PC-3 (cell line): ENCODE data around the gene USP9X. TPM values are rescaled to one million over a fixed set of nuclear protein-coding genes. Genes with fewer than 3 reads are reported as not detected.
A peak's percentile ranks its signal among the peaks of the same experiment; 100 is the strongest.
"Not testable (repeated sequence)": the region's sequence is repeated elsewhere in the genome, so short reads cannot be mapped to it uniquely, and the experiment has no call there.

Source experiments
- ATAC-seq: fragments of 200-7000 bp; cut with Tn5 transposase; 2 replicates; pipeline ENCODE4 v1.9.1; 2020; ENCODE audit warnings: mild to moderate bottlenecking, moderate library complexity
- BruUV-seq: library from RNA; stranded (reverse); fragments of 400-500 nt; replicated peaks from 2 replicates; lab custom pipeline; 2021; lab: Mats Ljungman, UMichigan
- CTCF ChIA-PET: fragments of 300-600 bp; sonication (Branson Sonifier 250); formaldehyde crosslinking; loops from one replicate; lab custom pipeline; 2022; ENCODE audit warnings: antibody characterized with exemption; lab: Charles Lee
- POLR2A ChIA-PET: fragments of 300-600 bp; sonication (Branson Sonifier 250); formaldehyde crosslinking; loops from one replicate; lab custom pipeline; 2022; ENCODE audit warnings: antibody characterized with exemption; ENCODE audit not compliant: unreplicated experiment; lab: Charles Lee
- DNase-seq: peaks from one replicate; pipeline ENCODE4 v3.0.0-alpha.2; 2015
- H2AFZ ChIP-seq: fragments of 300-600 bp; sonication (generic); 2 replicates; pipeline ENCODE4 v1.6.0; 2016; ENCODE audit warnings: antibody characterized with exemption, low read length
- H3F3A ChIP-seq: fragments of 300-600 bp; sonication (generic); one replicate; pipeline ENCODE4 v1.6.0; 2017; ENCODE audit warnings: antibody characterized with exemption, low read length, control low read depth, mild to moderate bottlenecking; ENCODE audit not compliant: unreplicated experiment
- H3K27ac ChIP-seq: fragments of 300-600 bp; sonication (generic); 2 replicates; pipeline ENCODE4 v1.5.1; 2016; ENCODE audit warnings: mild to moderate bottlenecking, low read length
- H3K27me3 ChIP-seq: fragments of 300-600 bp; sonication (generic); 2 replicates; pipeline ENCODE4 v1.6.1; 2016; ENCODE audit warnings: low read length, mixed read lengths
- H3K36me3 ChIP-seq: fragments of 300-600 bp; sonication (generic); 2 replicates; pipeline ENCODE4 v1.6.1; 2016; ENCODE audit warnings: low read depth, mixed run types, low read length, mixed read lengths
- H3K4me1 ChIP-seq: fragments of 300-600 bp; sonication (generic); 2 replicates; pipeline ENCODE4 v1.5.1; 2016; ENCODE audit warnings: low read length; ENCODE audit not compliant: insufficient read depth
- H3K4me2 ChIP-seq: fragments of 300-600 bp; sonication (generic); 2 replicates; pipeline ENCODE4 v1.6.0; 2016; ENCODE audit warnings: low read length
- H3K4me3 ChIP-seq: fragments of 300-600 bp; sonication (generic); 2 replicates; pipeline ENCODE4 v1.5.1; 2016; ENCODE audit warnings: mild to moderate bottlenecking, low read length, mixed read lengths
- H3K79me2 ChIP-seq: fragments of 300-600 bp; sonication (generic); 2 replicates; pipeline ENCODE4 v1.6.1; 2017; ENCODE audit warnings: low read length, mixed read lengths
- H3K9ac ChIP-seq: fragments of 300-600 bp; sonication (generic); 2 replicates; pipeline ENCODE4 v1.6.0; 2016; ENCODE audit warnings: mild to moderate bottlenecking, low read length
- H3K9me2 ChIP-seq: fragments of 300-600 bp; sonication (generic); replicated peaks from 2 replicates; pipeline ENCODE4 v1.6.1; 2016; ENCODE audit warnings: mixed run types, low read length, mixed read lengths
- H3K9me3 ChIP-seq: fragments of 300-600 bp; sonication (generic); 2 replicates; pipeline ENCODE4 v1.6.1; 2016; ENCODE audit warnings: low read length, mixed read lengths
- H4K20me1 ChIP-seq: fragments of 300-600 bp; sonication (generic); 2 replicates; pipeline ENCODE4 v1.6.1; 2016; ENCODE audit warnings: low read length, mixed read lengths
- EZH2 ChIP-seq: fragments of 300-600 bp; sonication (generic); IDR thresholded peaks from one replicate; pipeline ENCODE4 v1.6.1; 2017; ENCODE audit warnings: antibody characterized with exemption, mild to moderate bottlenecking, low read length; ENCODE audit not compliant: unreplicated experiment
- EZH2phosphoT487 ChIP-seq: fragments of 300-600 bp; sonication (generic); IDR thresholded peaks from 2 replicates; pipeline ENCODE4 v1.6.1; 2018; ENCODE audit warnings: mild to moderate bottlenecking, antibody characterized with exemption, low read length, borderline replicate concordance
- intact Hi-C: fragments of 100-400 bp; cut with micrococcal nuclease; formaldehyde crosslinking; loops from 2 replicates; pipeline ENCODE4 v1.9.0; 2023
- total RNA-seq: library from RNA; depleted of rRNA; stranded (reverse); fragments of >200 nt; gene quantifications from 2 replicates; pipeline ENCODE4 v1.2.3, GENCODE V29; 2014
- TF ChIP-seq, protein P1 (sequence below): fragments of 300-600 bp; sonication (generic); conservative IDR thresholded peaks from 2 replicates; pipeline ENCODE4 v1.5.1; 2017; ENCODE audit warnings: antibody characterized with exemption, low read depth, mild to moderate bottlenecking, low read length

USP9X gene
- total RNA-seq, 1 experiment from 2014 or later: 63.5 TPM

DNA sequence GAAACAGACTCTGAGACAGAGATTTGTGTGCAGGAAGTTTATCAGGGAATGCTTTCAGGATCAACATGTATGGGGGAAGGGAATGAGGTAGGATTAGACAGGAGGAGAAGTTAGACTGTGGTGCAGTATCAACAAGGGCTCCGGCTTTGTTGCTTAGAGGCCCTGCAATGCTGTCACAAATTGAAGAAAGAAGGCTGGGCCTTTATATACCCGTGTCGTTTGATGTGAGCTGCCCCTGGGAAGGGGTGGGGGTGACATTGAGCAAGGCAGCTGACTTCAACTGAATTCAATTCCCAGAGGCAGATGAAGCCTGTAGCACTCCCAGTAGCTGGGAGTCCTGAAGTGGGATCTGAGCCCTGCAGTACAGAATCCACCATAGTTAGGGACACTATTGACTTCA lies 29.5 kb upstream of the USP9X start:
- H3K4me2 ChIP-seq: no peak overlapping the region
- CTCF ChIA-PET: interaction anchor here (0.6 kb wide), 1 partner anchor 148 kb away, joined by 3 read pairs; no protein-coding TSS in a partner anchor
- H3F3A ChIP-seq: no peaks in the 10 kb centered on the region
- H3K27me3 ChIP-seq: no peaks in the 10 kb centered on the region
- DNase-seq: no peak
- H3K36me3 ChIP-seq: no peaks in the 10 kb centered on the region
- no peaks in the 10 kb centered on the region for H3K79me2 ChIP-seq
- no peak overlapping the region for H2AFZ ChIP-seq
- BruUV-seq: no TSS peak
- no peaks in the 10 kb centered on the region for H3K9me2 ChIP-seq
- POLR2A ChIA-PET: no interaction called here
- H3K27ac ChIP-seq: no peak overlapping the region
- no peak overlapping the region for H3K9ac ChIP-seq
- H4K20me1 ChIP-seq: no peaks in the 10 kb centered on the region
- TF ChIP-seq EZH2phosphoT487 (no peak), EZH2 (no peak)
- TF ChIP-seq, protein P1, sequence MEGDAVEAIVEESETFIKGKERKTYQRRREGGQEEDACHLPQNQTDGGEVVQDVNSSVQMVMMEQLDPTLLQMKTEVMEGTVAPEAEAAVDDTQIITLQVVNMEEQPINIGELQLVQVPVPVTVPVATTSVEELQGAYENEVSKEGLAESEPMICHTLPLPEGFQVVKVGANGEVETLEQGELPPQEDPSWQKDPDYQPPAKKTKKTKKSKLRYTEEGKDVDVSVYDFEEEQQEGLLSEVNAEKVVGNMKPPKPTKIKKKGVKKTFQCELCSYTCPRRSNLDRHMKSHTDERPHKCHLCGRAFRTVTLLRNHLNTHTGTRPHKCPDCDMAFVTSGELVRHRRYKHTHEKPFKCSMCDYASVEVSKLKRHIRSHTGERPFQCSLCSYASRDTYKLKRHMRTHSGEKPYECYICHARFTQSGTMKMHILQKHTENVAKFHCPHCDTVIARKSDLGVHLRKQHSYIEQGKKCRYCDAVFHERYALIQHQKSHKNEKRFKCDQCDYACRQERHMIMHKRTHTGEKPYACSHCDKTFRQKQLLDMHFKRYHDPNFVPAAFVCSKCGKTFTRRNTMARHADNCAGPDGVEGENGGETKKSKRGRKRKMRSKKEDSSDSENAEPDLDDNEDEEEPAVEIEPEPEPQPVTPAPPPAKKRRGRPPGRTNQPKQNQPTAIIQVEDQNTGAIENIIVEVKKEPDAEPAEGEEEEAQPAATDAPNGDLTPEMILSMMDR: no peak
- H3K4me3 ChIP-seq: no peak overlapping the region
- ATAC-seq: no peak
- intact Hi-C loops: no loop called here
- no peaks in the 10 kb centered on the region for H3K4me1 ChIP-seq
- no peaks in the 10 kb centered on the region for H3K9me3 ChIP-seq

DNA sequence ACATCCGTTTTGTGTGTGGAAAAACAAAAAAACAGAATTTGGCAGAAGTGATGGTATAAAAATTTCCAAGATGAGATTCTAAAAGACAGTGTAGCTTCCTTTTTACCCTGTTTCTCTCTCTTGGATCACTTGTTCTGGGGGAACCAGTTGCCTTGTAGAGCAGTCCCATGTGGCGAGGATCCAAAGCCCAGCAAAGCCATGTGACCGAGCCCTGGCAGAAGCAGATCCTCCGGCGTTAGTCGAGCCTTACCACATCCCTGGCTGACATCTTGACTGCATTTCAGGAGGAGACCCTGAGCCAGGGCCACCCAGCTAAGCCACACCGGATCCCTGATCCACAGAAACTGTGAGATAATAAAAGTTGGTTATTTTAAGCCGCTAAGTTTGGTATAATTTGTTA lies 22.0 kb upstream of the USP9X start:
- H4K20me1 ChIP-seq, H3K4me3 ChIP-seq, H3K36me3 ChIP-seq, intact Hi-C loops, H3K9me2 ChIP-seq, H3K9me3 ChIP-seq, BruUV-seq, H3K27me3 ChIP-seq, ATAC-seq, H3K4me1 ChIP-seq, H3K79me2 ChIP-seq, H3F3A ChIP-seq, H2AFZ ChIP-seq, H3K27ac ChIP-seq, H3K4me2 ChIP-seq, CTCF ChIA-PET, H3K9ac ChIP-seq, DNase-seq: not testable (repeated sequence)
- POLR2A ChIA-PET: interaction anchor here (0.7 kb wide), 1 partner anchor 279 kb away, joined by 3 read pairs; no protein-coding TSS in a partner anchor

DNA sequence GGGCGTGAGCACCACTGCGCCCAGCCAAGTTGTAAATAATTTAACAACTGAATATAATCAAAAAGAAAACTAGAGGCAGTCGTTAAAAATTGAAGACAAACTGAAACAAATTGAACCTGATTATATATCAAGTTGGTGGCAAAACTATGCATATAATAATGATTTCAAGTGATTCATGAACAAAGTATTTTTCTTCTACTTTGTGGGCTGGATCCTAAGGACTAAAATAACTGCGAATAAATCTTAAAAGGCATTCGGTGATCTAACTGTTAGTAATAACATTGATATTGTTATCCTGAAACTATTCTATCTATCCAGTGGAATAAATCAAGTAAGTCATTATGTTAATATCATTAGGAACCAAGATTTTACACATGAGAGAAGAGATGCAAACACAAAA lies 21.2 kb upstream of the USP9X start:
- ChIA-PET POLR2A (interaction anchor here (0.7 kb wide), 1 partner anchor 279 kb away, joined by 3 read pairs; no protein-coding TSS in a partner anchor), CTCF (no interaction called here)
- Histone ChIP-seq H3K27me3 (no peaks in the 10 kb centered on the region), H3K4me2 (peak overlapping the region; percentile 38; the same call in 1 of the 2 replicates), H3F3A (no peaks in the 10 kb centered on the region), H3K4me3 (no peak overlapping the region), H3K27ac (no peak overlapping the region), H3K36me3 (no peaks in the 10 kb centered on the region), H4K20me1 (no peaks in the 10 kb centered on the region), H3K9me3 (no peaks in the 10 kb centered on the region), H3K4me1 (no peaks in the 10 kb centered on the region), H2AFZ (peak overlapping the region; percentile 28; the same call in 1 of the 2 replicates), H3K9me2 (no peaks in the 10 kb centered on the region), H3K79me2 (no peaks in the 10 kb centered on the region), H3K9ac (no peak overlapping the region)
- no TSS peak for BruUV-seq
- TF ChIP-seq, protein P1: no peak
- no peak for TF ChIP-seq EZH2
- no peak for TF ChIP-seq EZH2phosphoT487
- intact Hi-C loops: no loop called here
- ATAC-seq (peak; percentile 18; the same call in 1 of the 2 replicates), DNase-seq (peak; percentile 55)
